WTC11 (cell line): ENCODE data around the gene TBC1D17. TPM values are rescaled to one million over a fixed set of nuclear protein-coding genes. Genes with fewer than 3 reads are reported as not detected.

Experiments used
- ATF2 ChIP-seq: sonication (generic); formaldehyde crosslinking; IDR thresholded peaks from 2 replicates; pipeline ENCODE4 v1.8.1; 2022; ENCODE audit warnings: low read depth, missing genetic modification reagents, borderline replicate concordance
- ATF3 ChIP-seq: sonication (generic); formaldehyde crosslinking; conservative IDR thresholded peaks from 2 replicates; pipeline ENCODE4 v1.8.1; 2022; ENCODE audit warnings: mild to moderate bottlenecking, missing genetic modification reagents
- ATF6 ChIP-seq: sonication (generic); formaldehyde crosslinking; IDR thresholded peaks from 2 replicates; pipeline ENCODE4 v1.8.1; 2023; ENCODE audit warnings: mild to moderate bottlenecking, missing genetic modification reagents
- CDX4 ChIP-seq: fragments of 250-450 bp; sonication (Bioruptor Pico); IDR thresholded peaks from 2 replicates; pipeline ENCODE4 v1.9.0; 2021; ENCODE audit warnings: moderate library complexity, mild to moderate bottlenecking, inconsistent platforms, borderline replicate concordance
- FOXP1 ChIP-seq: sonication (generic); formaldehyde crosslinking; IDR thresholded peaks from 2 replicates; pipeline ENCODE4 v1.8.0; 2022; ENCODE audit warnings: missing genetic modification reagents, mild to moderate bottlenecking, moderate library complexity, borderline replicate concordance
- GTF2I ChIP-seq: fragments of 250-450 bp; sonication (Bioruptor Pico); conservative IDR thresholded peaks from 2 replicates; pipeline ENCODE4 v1.4.0; 2021; ENCODE audit warnings: mild to moderate bottlenecking
- HMGA2 ChIP-seq: fragments of 250-450 bp; sonication (Bioruptor Pico); IDR thresholded peaks from 2 replicates; pipeline ENCODE4 v1.4.0; 2021; ENCODE audit warnings: mild to moderate bottlenecking, moderate library complexity
- HMGXB4 ChIP-seq: sonication (generic); formaldehyde crosslinking; IDR thresholded peaks from 2 replicates; pipeline ENCODE4 v1.8.1; 2023; ENCODE audit warnings: mild to moderate bottlenecking, moderate library complexity, missing genetic modification reagents
- IRF2 ChIP-seq: sonication (generic); formaldehyde crosslinking; IDR thresholded peaks from 2 replicates; pipeline ENCODE4 v1.8.0; 2022; ENCODE audit warnings: low read depth, missing genetic modification reagents, borderline replicate concordance
- JAZF1 ChIP-seq: fragments of 250-450 bp; sonication (Bioruptor Pico); IDR thresholded peaks from 2 replicates; pipeline ENCODE4 v1.9.0; 2021; ENCODE audit warnings: moderate library complexity, mild to moderate bottlenecking, inconsistent platforms
- MAX ChIP-seq: sonication (generic); formaldehyde crosslinking; IDR thresholded peaks from 2 replicates; pipeline ENCODE4 v1.8.0; 2022; ENCODE audit warnings: mild to moderate bottlenecking, missing genetic modification reagents
- MYBL2 ChIP-seq: sonication (generic); formaldehyde crosslinking; IDR thresholded peaks from 2 replicates; pipeline ENCODE4 v1.8.1; 2023; ENCODE audit warnings: mild to moderate bottlenecking, moderate library complexity, missing genetic modification reagents
- NFATC4 ChIP-seq: fragments of 250-450 bp; sonication (Bioruptor Pico); IDR thresholded peaks from 2 replicates; pipeline ENCODE4 v1.9.0; 2021; ENCODE audit warnings: mild to moderate bottlenecking
- NFYB ChIP-seq: sonication (generic); formaldehyde crosslinking; conservative IDR thresholded peaks from 2 replicates; pipeline ENCODE4 v1.8.0; 2022; ENCODE audit warnings: low read depth, missing genetic modification reagents
- NR1H2 ChIP-seq: sonication (generic); formaldehyde crosslinking; IDR thresholded peaks from 2 replicates; pipeline ENCODE4 v1.9.0; 2021; ENCODE audit warnings: mild to moderate bottlenecking, moderate library complexity, missing genetic modification reagents
- OVOL2 ChIP-seq: fragments of 250-450 bp; sonication (Bioruptor Pico); IDR thresholded peaks from 2 replicates; pipeline ENCODE4 v1.9.0; 2021; ENCODE audit warnings: mild to moderate bottlenecking, borderline replicate concordance
- PRRX2 ChIP-seq: fragments of 250-450 bp; sonication (Bioruptor Pico); IDR thresholded peaks from 2 replicates; pipeline ENCODE4 v1.8.0; 2021; ENCODE audit warnings: mild to moderate bottlenecking
- SMAD4 ChIP-seq: sonication (generic); formaldehyde crosslinking; IDR thresholded peaks from 2 replicates; pipeline ENCODE4 v1.8.0; 2022; ENCODE audit warnings: mild to moderate bottlenecking, missing genetic modification reagents
- STAT6 ChIP-seq: sonication (generic); formaldehyde crosslinking; conservative IDR thresholded peaks from 2 replicates; pipeline ENCODE4 v1.8.1; 2023; ENCODE audit warnings: mild to moderate bottlenecking, low read depth, missing genetic modification reagents, moderate library complexity
- ZMAT4 ChIP-seq: fragments of 250-450 bp; sonication (Bioruptor Pico); IDR thresholded peaks from 2 replicates; pipeline ENCODE4 v1.9.0; 2021; ENCODE audit warnings: mild to moderate bottlenecking
- ZNF263 ChIP-seq: sonication (generic); formaldehyde crosslinking; IDR thresholded peaks from 2 replicates; pipeline ENCODE4 v1.8.1; 2022; ENCODE audit warnings: low read depth, mild to moderate bottlenecking, moderate library complexity, missing genetic modification reagents
- ZNF416 ChIP-seq: fragments of 250-450 bp; sonication (Bioruptor Pico); IDR thresholded peaks from 2 replicates; pipeline ENCODE4 v1.9.0; 2021; ENCODE audit warnings: mild to moderate bottlenecking, inconsistent platforms
- ZNF423 ChIP-seq: fragments of 250-450 bp; sonication (Bioruptor Pico); IDR thresholded peaks from 2 replicates; pipeline ENCODE4 v2.1.2; 2022; ENCODE audit warnings: mild to moderate bottlenecking, moderate library complexity
- ZNF532 ChIP-seq: fragments of 250-450 bp; sonication (Bioruptor Pico); IDR thresholded peaks from 2 replicates; pipeline ENCODE4 v1.9.0; 2021; ENCODE audit warnings: mild to moderate bottlenecking, borderline replicate concordance
- total RNA-seq: library from RNA; stranded (reverse); gene quantifications from 3 replicates; pipeline ENCODE4 v1.2.3, GENCODE V29; 2021

Gene TBC1D17
- total RNA-seq, 1 experiment from 2014 or later, result 52.8 TPM

- TF ChIP-seq ZNF532 (peak; percentile 68; the same call in 1 of the 2 replicates), HMGXB4 (CRISPR knock-in tag) (no peak), STAT6 (no peak), MAX (CRISPR knock-in tag) (peak; percentile 93), ZMAT4 (CRISPR knock-in tag) (peak; percentile 96), NR1H2 (CRISPR knock-in tag) (no peak; the same call in 1 of the 2 replicates), OVOL2 (CRISPR knock-in tag) (no peak), ATF3 (CRISPR knock-in tag) (no peak), PRRX2 (CRISPR knock-in tag) (peak; percentile 78), FOXP1 (CRISPR knock-in tag) (no peak; the same call in 1 of the 2 replicates), JAZF1 (CRISPR knock-in tag) (no peak), ZNF416 (CRISPR knock-in tag) (peak; percentile 95), IRF2 (CRISPR knock-in tag) (no peak), NFATC4 (CRISPR knock-in tag) (peak; percentile 92), NFYB (CRISPR knock-in tag) (no peak; the same call in 1 of the 2 replicates), SMAD4 (CRISPR knock-in tag) (no peak), ATF2 (CRISPR knock-in tag) (0 out of 2 replicates have a peak, but pooled peaks have one; percentile 10), ATF6 (CRISPR knock-in tag) (no peak), MYBL2 (CRISPR knock-in tag) (peak; percentile 83), ZNF423 (no peak), ZNF263 (CRISPR knock-in tag) (no peak), HMGA2 (CRISPR knock-in tag) (no peak), CDX4 (0 out of 2 replicates have a peak, but pooled peaks have one; percentile 16), GTF2I (no peak)
These were observed 52.3 kb downstream of the TBC1D17 start (continued) for GRCh38 chr19:49929611-49930482.
